ENCODE data around the gene OR8D2.

OR8D2 gene

GRCh38 chr11:124313131-124313530, 6.9 kb downstream of the OR8D2 start:
- no peak for DNase-seq
- no peaks in the 10 kb centered on the region for H3K4me1 Mint-ChIP-seq
- H3K27ac Mint-ChIP-seq, result no peak overlapping the region
- TF ChIP-seq CTCF (IDR thresholded peaks at IDR 0.05), result no peak
- peaks cover 26% of the 10 kb centered on the region for H3K27me3 Mint-ChIP-seq (ENCODE audit: low read depth, poor library complexity)
- H3K36me3 Mint-ChIP-seq (ENCODE audit: low read depth), result no peaks in the 10 kb centered on the region
- H3K9me3 Mint-ChIP-seq, result no peaks in the 10 kb centered on the region
- H3K4me3 Mint-ChIP-seq, result no peak overlapping the region

GRCh38 chr11:124311670-124312069, 8.3 kb downstream of the OR8D2 start:
- H3K27me3 Mint-ChIP-seq (ENCODE audit: low read depth, poor library complexity), result peaks cover 18% of the 10 kb centered on the region
- H3K4me1 Mint-ChIP-seq, result no peaks in the 10 kb centered on the region
- H3K27ac Mint-ChIP-seq, result no peak overlapping the region
- H3K36me3 Mint-ChIP-seq (ENCODE audit: low read depth), result no peaks in the 10 kb centered on the region
- H3K4me3 Mint-ChIP-seq, result no peak overlapping the region
- no peaks in the 10 kb centered on the region for H3K9me3 Mint-ChIP-seq
- no peak for DNase-seq
- TF ChIP-seq CTCF (IDR thresholded peaks at IDR 0.05), result no peak

GRCh38 chr11:124311269-124311668, 8.7 kb downstream of the OR8D2 start:
- Mint-ChIP-seq H3K27ac (no peak overlapping the region), H3K27me3 (ENCODE audit: low read depth, poor library complexity) (peaks cover 14% of the 10 kb centered on the region), H3K4me3 (no peak overlapping the region), H3K9me3 (no peaks in the 10 kb centered on the region), H3K4me1 (no peaks in the 10 kb centered on the region), H3K36me3 (ENCODE audit: low read depth) (no peaks in the 10 kb centered on the region)
- no peak for TF ChIP-seq CTCF (IDR thresholded peaks at IDR 0.05)
- no peak for DNase-seq

GRCh38 chr11:124310721-124311120, 9.3 kb downstream of the OR8D2 start:
- no peak for DNase-seq
- Mint-ChIP-seq H3K9me3 (no peaks in the 10 kb centered on the region), H3K27me3 (ENCODE audit: low read depth, poor library complexity) (peaks cover 13% of the 10 kb centered on the region), H3K4me1 (no peaks in the 10 kb centered on the region), H3K27ac (no peak overlapping the region), H3K36me3 (ENCODE audit: low read depth) (no peaks in the 10 kb centered on the region), H3K4me3 (no peak overlapping the region)
- TF ChIP-seq CTCF (IDR thresholded peaks at IDR 0.05), result no peak

- no peaks in the 10 kb centered on the region for H3K36me3 Mint-ChIP-seq (ENCODE audit: low read depth)
- TF ChIP-seq CTCF (IDR thresholded peaks at IDR 0.05), result no peak
- H3K27ac Mint-ChIP-seq, result no peak overlapping the region
- H3K4me3 Mint-ChIP-seq, result no peak overlapping the region
- no peak for DNase-seq
- H3K4me1 Mint-ChIP-seq, result no peaks in the 10 kb centered on the region
- peaks cover 6% of the 10 kb centered on the region for H3K27me3 Mint-ChIP-seq (ENCODE audit: low read depth, poor library complexity)
- no peaks in the 10 kb centered on the region for H3K9me3 Mint-ChIP-seq
Measured at GRCh38 chr11:124307093-124307492, 12.9 kb downstream of the OR8D2 start.

GRCh38 chr11:124302347-124303125, 17.5 kb downstream of the OR8D2 start:
- Mint-ChIP-seq H3K4me3 (no peak overlapping the region), H3K27ac (no peak overlapping the region), H3K36me3 (ENCODE audit: low read depth) (no peaks in the 10 kb centered on the region), H3K9me3 (peaks cover 10% of the 10 kb centered on the region), H3K4me1 (no peaks in the 10 kb centered on the region), H3K27me3 (ENCODE audit: low read depth, poor library complexity) (peaks cover 4% of the 10 kb centered on the region)
- DNase-seq, result no peak
- no peak for TF ChIP-seq CTCF (IDR thresholded peaks at IDR 0.05)
